Nephron (organoid): ENCODE measurements around the gene FPR3.

ENCODE experiments used
- H3K27ac Mint-ChIP-seq, 3 experiments: 2 replicates each; pipeline ENCODE4 v1.8.0; 2020; ENCODE audit warnings: mixed read lengths in 3 of 3, mild to moderate bottlenecking in 2 of 3, moderate library complexity in 1 of 3
- H3K27me3 Mint-ChIP-seq: 2 replicates; pipeline ENCODE4 v1.8.0; 2021; ENCODE audit warnings: low read depth, mild to moderate bottlenecking, moderate library complexity, mixed read lengths
- H3K36me3 Mint-ChIP-seq: 2 replicates; pipeline ENCODE4 v1.8.0; 2020; ENCODE audit warnings: low read depth, mixed read lengths
- H3K4me1 Mint-ChIP-seq: 2 replicates; pipeline ENCODE4 v1.8.0; 2020; ENCODE audit warnings: mixed read lengths
- H3K4me3 Mint-ChIP-seq, 3 experiments: 2 replicates each; pipeline ENCODE4 v1.8.0; 2020; ENCODE audit warnings: mild to moderate bottlenecking in 3 of 3, mixed read lengths in 3 of 3, moderate library complexity in 2 of 3
- H3K9me3 Mint-ChIP-seq: 2 replicates; pipeline ENCODE4 v1.8.0; 2020; ENCODE audit warnings: mixed read lengths
- TF ChIP-seq, protein P1 (sequence below), 3 experiments: fragments of 200-600 bp; sonication (generic); IDR thresholded peaks; one replicate each; pipeline ENCODE4 v1.5.0; 2021; ENCODE audit warnings: antibody characterized with exemption in 3 of 3; ENCODE audit not compliant: unreplicated experiment in 3 of 3

FPR3 gene

DNA sequence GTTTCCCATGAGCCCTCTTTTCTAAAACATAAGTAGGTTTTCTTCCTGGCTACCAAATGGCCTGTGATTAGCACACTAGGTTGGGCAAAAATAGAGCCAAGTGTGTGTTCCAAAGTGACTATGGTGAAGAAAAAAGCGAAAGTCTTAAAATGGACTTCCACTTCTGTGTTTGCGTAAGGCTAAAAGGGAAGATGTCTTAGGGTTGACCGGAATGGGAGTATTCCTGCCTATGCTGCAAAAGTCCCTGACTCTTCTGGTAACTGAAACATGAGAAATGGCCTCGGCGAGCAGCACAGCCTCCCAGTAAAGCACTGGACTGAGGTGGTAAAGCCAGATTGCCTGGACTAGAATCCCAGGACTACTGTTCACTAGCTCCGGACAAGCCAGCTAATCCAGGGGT, 40.8 kb upstream of the FPR3 start:
- H3K36me3 Mint-ChIP-seq: no peaks in the 10 kb centered on the region
- no peaks in the 10 kb centered on the region for H3K4me1 Mint-ChIP-seq
- no peak overlapping the region for H3K4me3 Mint-ChIP-seq
- no peak overlapping the region for H3K27ac Mint-ChIP-seq
- peaks cover 10% of the 10 kb centered on the region for H3K9me3 Mint-ChIP-seq
- TF ChIP-seq, protein P1, sequence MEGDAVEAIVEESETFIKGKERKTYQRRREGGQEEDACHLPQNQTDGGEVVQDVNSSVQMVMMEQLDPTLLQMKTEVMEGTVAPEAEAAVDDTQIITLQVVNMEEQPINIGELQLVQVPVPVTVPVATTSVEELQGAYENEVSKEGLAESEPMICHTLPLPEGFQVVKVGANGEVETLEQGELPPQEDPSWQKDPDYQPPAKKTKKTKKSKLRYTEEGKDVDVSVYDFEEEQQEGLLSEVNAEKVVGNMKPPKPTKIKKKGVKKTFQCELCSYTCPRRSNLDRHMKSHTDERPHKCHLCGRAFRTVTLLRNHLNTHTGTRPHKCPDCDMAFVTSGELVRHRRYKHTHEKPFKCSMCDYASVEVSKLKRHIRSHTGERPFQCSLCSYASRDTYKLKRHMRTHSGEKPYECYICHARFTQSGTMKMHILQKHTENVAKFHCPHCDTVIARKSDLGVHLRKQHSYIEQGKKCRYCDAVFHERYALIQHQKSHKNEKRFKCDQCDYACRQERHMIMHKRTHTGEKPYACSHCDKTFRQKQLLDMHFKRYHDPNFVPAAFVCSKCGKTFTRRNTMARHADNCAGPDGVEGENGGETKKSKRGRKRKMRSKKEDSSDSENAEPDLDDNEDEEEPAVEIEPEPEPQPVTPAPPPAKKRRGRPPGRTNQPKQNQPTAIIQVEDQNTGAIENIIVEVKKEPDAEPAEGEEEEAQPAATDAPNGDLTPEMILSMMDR (IDR thresholded peaks at IDR 0.05; ENCODE audit: unreplicated experiment in 3 of 3): no peak
- peaks cover 5% of the 10 kb centered on the region for H3K27me3 Mint-ChIP-seq

DNA sequence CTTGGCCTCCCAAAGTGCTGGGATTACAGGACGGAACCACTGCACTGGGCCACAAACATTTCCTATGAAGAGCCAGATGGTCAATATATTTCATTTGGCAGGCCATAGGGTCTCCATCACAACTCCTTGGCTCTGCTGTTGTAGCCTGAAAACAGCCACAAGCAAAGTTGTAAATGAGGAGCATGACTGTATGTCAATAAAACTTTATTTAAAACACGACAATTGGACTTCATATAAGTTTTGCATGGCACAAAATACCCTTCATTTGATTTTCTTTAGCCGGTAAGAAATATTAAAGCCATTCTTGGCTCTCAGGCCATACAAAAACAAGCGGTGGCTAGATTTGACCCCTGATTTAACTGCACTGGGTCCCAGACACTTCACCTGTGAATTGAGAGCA, 40.2 kb upstream of the FPR3 start:
- Mint-ChIP-seq H3K27me3 (peaks cover 5% of the 10 kb centered on the region), H3K27ac (no peak overlapping the region), H3K4me1 (no peaks in the 10 kb centered on the region), H3K9me3 (peaks cover 13% of the 10 kb centered on the region), H3K4me3 (no peak overlapping the region), H3K36me3 (no peaks in the 10 kb centered on the region)
- TF ChIP-seq, protein P1 (IDR thresholded peaks at IDR 0.05; ENCODE audit: unreplicated experiment in 3 of 3): no peak

DNA sequence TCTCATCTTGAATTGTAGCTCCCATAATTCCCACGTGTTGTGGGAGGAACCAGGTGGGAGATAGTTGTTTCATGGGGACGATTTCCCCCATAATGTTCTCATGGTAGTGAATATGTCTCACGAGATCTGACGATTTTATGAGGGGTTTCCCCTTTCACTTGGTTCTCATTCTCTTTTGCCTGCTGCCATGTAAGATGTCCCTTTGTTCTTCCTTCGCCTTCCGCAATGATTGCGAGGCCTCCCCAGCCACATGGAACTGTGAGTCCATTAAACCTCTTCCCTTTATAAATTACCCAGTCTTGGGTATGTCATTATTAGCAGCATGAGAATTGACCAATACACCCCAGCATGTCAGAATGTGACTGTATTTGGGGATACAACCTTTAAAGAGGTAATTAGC, 39.4 kb upstream of the FPR3 start:
- peaks cover 14% of the 10 kb centered on the region for H3K9me3 Mint-ChIP-seq
- H3K36me3 Mint-ChIP-seq: no peaks in the 10 kb centered on the region
- H3K27ac Mint-ChIP-seq: no peak overlapping the region
- peaks cover 5% of the 10 kb centered on the region for H3K27me3 Mint-ChIP-seq
- TF ChIP-seq, protein P1 (IDR thresholded peaks at IDR 0.05; ENCODE audit: unreplicated experiment in 3 of 3): no peak
- no peak overlapping the region for H3K4me3 Mint-ChIP-seq
- H3K4me1 Mint-ChIP-seq: no peaks in the 10 kb centered on the region

DNA sequence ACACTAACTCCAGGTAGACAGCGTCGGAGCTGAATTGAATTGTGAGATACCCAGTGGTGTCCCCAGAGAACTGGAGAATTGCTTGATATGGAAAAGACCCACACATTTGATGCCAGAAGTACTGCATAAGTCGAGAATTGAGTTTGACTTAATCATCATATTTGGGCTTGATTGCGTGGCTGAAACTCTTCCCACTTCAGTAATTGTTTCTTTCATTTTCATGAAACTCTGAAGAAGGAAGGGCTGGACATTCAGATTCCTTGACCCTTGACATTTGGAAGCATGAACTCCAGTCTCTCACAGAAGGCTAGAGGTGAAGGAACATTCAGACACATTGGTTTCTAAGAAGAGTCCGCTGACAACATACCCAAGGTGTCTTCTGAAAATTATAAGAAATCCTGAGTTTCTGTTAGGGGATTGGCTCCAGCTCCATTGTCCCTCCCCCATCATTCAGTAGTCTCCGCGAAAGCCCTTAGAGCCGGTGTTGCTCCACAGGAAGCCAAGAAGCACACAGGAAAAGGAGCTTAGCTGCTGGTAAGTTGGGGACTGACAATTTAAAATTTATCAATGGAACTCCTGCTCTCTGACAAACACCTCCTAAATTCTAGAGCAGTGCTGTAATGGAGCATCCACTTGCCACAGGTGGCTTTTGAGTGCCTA, 34.1 kb upstream of the FPR3 start, which contains the start of gene FPR2:
Gene FPR2, plus strand, starts transcription at position 484 of the 660 bp plus-strand sequence. CDS start 7,479 bp downstream, outside the sequence.
- peaks cover 12% of the 10 kb centered on the region for H3K9me3 Mint-ChIP-seq
- H3K36me3 Mint-ChIP-seq: no peaks in the 10 kb centered on the region
- no peak within 1 kb of the TSS for H3K27ac Mint-ChIP-seq
- no peak within 1 kb of the TSS for H3K4me3 Mint-ChIP-seq
- TF ChIP-seq, protein P1 (IDR thresholded peaks at IDR 0.05; ENCODE audit: unreplicated experiment in 3 of 3): no peak
- peaks cover 15% of the 10 kb centered on the region for H3K27me3 Mint-ChIP-seq
- no peaks in the 10 kb centered on the region for H3K4me1 Mint-ChIP-seq

DNA sequence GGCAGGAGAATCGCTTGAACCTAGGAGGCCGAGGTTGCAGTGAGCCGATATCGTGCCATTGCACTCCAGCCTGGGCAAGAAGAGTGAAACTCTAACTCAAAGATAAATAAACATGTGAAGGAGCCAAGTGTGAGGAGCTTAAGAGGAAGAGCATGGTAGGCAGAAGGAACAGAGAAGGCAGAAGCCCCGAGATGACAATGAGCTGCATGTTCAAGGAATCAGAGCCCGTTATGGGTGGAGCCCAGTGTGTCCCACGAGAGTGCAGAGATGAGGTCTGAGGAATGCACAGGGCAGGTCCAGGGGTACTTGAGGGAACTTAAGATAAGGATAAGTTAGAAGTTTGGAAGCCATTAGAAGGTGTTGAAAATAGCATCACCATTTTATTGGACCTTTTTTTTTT, 33.3 kb upstream of the FPR3 start:
- H3K27me3 Mint-ChIP-seq: peaks cover 17% of the 10 kb centered on the region
- H3K27ac Mint-ChIP-seq: no peak overlapping the region
- no peak overlapping the region for H3K4me3 Mint-ChIP-seq
- H3K36me3 Mint-ChIP-seq: no peaks in the 10 kb centered on the region
- H3K9me3 Mint-ChIP-seq: peaks cover 8% of the 10 kb centered on the region
- TF ChIP-seq, protein P1 (IDR thresholded peaks at IDR 0.05; ENCODE audit: unreplicated experiment in 3 of 3): no peak
- no peaks in the 10 kb centered on the region for H3K4me1 Mint-ChIP-seq

DNA sequence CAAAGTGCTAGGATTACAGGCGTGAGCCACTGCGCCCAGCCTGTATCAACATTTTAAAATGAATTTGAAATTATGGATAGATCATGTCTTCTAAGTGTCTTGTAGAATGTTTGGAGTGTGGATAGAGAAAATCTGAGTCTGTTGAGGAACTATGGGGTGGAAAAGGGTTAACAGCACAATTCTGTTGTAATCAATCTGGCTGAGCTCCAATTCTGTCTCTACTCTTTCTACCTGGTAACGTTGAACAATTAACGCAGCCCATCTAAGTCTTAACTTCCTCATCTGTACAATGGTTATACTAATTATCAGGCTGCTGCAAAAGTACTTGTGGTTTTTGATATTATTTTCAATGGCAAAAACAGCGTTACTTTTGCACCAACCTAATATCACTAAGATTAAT, 29.9 kb upstream of the FPR3 start:
- peaks cover 17% of the 10 kb centered on the region for H3K27me3 Mint-ChIP-seq
- H3K9me3 Mint-ChIP-seq: peaks cover 4% of the 10 kb centered on the region
- no peaks in the 10 kb centered on the region for H3K36me3 Mint-ChIP-seq
- no peak overlapping the region for H3K27ac Mint-ChIP-seq
- TF ChIP-seq, protein P1 (IDR thresholded peaks at IDR 0.05; ENCODE audit: unreplicated experiment in 3 of 3): no peak
- no peaks in the 10 kb centered on the region for H3K4me1 Mint-ChIP-seq
- H3K4me3 Mint-ChIP-seq: no peak overlapping the region
